ENCODE data around the gene CCL19.
"Not testable (repeated sequence)": the region's sequence is repeated elsewhere in the genome, so short reads cannot be mapped to it uniquely, and the experiment has no call there.

CCL19 gene

GRCh38 chr9:34690983-34691935, at the start of gene CCL19:
Gene CCL19, minus strand, starts transcription at chr9:34691276. Its CDS starts 137 bp downstream, at chr9:34691139.
- no peak for DNase-seq
- intact Hi-C loops (cut with DNase I): no loop called here

DNA sequence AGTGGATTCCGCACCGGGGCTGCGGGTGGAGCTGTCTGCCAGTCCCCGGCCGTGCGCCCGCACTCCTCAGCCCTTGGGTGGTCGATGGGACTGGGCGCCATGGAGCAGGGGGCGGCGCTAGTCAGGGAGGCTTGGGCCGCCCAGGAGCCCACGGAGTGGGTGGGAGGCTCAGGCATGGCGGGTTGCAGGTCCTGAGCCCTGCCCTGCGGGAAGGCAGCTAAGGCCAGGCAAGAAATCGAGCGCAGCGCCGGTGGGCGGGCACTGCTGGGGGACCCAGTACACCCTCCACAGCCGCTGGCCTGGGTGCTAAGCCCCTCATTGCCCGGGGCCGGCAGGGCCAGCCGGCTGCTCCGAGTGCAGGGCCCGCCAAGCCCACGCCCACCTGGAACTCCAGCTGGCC, 49.1 kb upstream of the CCL19 start:
- intact Hi-C loops (cut with DNase I); DNase-seq: not testable (repeated sequence)

GRCh38 chr9:34737677-34738260, 46.7 kb upstream of the CCL19 start:
- DNase-seq: no peak
- intact Hi-C loops (cut with DNase I): loop anchor here (5.0 kb wide), 1 partner anchor 170 kb away; no protein-coding TSS in a partner anchor

DNA sequence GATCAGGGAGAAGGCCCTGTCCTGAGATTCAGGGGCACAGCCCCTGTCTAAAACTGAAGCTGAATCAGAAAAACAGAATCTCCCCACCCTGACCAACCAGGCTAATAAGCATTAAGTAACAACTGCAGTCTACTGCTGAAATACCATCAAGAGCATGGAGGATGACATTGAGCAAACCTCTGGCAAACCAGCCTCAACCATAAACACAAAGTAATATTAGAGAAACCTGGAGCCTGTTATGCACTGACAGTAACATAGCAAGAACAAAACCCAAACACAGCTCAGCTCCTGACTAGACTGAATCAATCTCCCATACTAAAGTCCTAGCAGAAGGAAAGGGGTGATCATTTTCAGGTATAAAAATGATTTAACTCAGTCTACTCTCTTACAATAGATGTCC, 43.6 kb upstream of the CCL19 start:
- intact Hi-C loops (cut with DNase I): loop anchor here (5.0 kb wide), 1 partner anchor 167 kb away; no protein-coding TSS in a partner anchor
- DNase-seq: no peak

- DNase-seq: no peak
- intact Hi-C loops (cut with DNase I): no loop called here
These were observed 41.8 kb upstream of the CCL19 start for GRCh38 chr9:34732886-34733285.

- no peak for DNase-seq
- intact Hi-C loops (cut with DNase I): no loop called here
These were observed 41.4 kb upstream of the CCL19 start for GRCh38 chr9:34732478-34732877.

GRCh38 chr9:34723141-34723540, 32.1 kb upstream of the CCL19 start:
- DNase-seq: no peak
- intact Hi-C loops (cut with DNase I): no loop called here

GRCh38 chr9:34719769-34720025, 28.6 kb upstream of the CCL19 start:
- DNase-seq; intact Hi-C loops (cut with DNase I): not testable (repeated sequence)

DNA sequence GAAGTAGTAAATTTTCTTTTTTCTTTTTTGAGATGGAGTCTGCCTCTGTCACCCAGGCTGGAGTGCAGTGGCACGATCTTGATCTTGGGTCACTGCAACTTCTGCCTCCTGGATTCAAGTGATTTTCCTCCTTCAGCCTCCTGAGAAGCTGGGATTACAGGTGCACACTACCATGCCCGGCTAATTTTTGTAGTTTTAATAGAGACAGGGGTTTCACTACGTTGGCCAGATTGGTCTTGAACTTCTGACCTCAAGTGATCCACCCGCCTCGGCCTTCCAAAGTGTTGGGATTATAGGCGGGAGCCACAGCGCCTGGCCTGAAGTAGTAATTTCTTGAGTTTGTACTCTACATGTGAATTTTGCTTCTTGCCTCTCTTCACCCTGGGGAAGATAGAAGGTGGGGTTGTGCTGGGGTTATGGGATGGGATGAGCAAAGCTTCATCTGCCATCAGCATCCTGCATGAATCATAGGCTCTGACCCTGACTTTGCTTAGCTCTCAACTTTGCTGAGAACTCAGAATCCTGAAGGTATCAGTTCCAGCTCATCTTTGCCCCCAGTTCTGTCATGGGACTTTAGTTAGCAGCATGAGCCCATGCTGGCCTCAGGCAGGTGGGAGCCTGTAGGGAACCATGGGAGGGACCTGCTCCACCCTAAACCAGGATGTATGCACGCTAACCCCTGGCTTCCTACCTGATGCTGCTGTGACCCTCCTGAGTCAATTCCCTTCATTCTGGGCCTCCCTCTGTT, 28.1 kb upstream of the CCL19 start:
- no peak for DNase-seq
- intact Hi-C loops (cut with DNase I): no loop called here

DNA sequence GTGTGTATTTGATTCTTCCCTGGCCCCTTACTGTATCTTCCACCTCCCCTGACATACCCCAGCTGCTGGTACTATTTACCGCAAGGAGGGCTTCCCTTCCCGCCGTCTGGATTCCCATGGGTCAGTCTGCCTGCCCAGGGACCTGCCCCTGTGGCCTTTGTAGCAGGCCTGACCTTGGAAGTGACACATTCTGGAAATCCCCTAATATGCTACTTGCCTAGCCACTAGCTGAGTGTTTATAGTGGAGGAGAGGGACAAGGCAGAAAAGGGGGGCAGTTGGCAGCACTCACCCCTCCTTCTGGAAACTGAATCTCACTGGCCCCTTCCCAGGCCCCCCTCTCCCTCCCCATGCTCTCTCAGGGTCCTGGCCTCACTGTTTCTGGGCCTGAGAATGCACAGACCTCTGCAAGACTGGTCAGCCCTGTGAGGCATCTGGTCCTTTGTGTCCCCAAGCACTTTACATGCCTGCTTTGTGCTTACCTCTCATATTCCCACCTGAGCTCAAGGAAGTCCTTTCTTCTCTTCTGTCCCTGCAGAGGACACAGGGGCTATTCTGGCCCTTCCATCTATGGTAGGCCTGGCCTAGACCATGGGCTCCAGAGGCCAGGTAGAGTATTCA, 27.0 kb upstream of the CCL19 start:
- intact Hi-C loops (cut with DNase I): no loop called here
- no peak for DNase-seq

DNA sequence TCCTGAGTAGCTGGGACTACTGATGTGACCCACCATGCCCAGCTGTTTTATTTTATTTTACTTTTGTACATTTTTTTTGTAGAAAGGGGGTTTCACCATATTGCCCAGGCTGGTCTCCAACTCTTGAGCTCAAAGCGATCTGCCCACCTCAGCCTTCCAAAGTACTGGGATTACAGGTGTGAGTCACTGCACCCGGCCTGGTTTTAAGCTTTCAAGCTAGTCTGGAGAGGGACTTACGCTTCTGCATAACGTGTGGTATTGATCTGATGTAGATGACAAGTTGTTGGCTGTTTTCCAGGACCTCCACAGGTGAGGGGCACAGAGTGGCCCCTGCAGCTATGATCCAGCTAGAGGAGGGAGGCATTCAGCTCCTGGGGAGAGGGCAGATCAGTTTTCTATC, 25.6 kb upstream of the CCL19 start:
- intact Hi-C loops (cut with DNase I): no loop called here
- no peak for DNase-seq

DNA sequence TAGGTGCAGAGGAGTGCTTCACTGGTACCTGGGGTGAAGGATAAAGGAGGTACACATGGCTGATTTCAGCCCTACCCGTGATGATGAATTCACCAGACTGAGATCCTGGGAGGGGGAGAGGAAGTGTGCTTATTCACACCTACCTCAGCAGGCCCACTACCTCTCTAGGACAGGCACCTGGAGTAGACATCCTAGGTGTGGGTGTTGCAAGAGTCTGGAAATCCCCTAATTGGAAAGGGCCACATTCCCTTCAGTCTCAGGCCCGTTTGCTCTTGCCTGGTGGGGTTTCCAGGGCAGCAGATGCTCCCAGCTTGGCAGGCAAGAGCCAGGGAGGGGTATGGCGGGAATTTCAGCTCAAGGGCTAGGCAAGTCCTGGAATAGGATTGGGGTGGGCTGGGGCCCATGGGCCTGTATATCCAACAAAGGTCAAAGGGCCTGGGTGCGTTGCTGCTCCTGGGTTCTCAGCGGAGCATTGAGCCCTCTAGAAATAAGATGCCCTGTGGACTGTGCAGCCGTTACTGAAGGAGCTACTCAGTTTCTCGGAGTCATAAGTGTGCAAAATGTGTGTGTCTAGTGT, 24.7 kb upstream of the CCL19 start:
- intact Hi-C loops (cut with DNase I): no loop called here
- no peak for DNase-seq

GRCh38 chr9:34714007-34714406, 22.9 kb upstream of the CCL19 start:
- no peak for DNase-seq
- intact Hi-C loops (cut with DNase I): no loop called here

DNA sequence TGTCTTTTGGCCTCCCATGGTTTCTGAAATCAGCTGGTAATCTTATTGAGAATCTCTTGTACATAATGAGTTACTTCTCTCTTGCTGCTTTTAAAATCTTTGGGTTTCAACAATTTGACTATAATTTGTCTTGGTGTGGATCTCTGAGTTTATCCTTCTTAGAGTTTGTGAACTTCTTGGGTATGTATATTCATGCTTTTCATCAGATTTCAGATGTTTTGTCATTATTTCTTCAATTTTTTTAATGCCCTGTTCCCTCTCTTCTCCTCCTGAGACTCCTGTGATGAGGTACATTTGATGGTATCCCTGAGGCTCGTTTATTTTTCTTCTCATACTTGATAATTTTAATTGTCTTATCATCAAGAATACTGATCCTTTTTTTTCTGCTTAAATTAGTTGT, 21.1 kb upstream of the CCL19 start:
- DNase-seq: no peak
- intact Hi-C loops (cut with DNase I): no loop called here

DNA sequence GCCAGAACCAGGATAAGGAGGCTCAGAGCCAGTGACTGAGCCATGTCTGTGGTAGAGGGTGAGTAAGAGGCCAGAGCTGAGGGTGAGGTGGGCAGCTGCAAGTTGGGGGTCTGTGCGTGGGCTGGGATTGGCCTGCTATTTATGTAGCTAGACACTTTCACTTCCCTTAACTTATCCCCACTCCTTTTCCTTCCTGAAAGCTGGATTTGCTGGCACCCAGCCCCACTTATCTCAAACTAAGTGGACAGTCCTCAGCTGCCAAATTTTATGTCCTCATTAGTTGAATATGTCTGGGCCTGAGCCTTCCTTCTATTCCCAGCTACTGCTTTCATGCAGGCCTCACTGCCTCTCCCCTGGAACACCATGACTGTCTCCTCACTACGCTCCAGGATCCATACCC, 18.9 kb upstream of the CCL19 start, which contains the start of gene CCL21:
Gene CCL21 (minus strand): TSS at position 114 of the 400 bp plus-strand sequence. CDS start 70 bp downstream, at position 44.
- intact Hi-C loops (cut with DNase I): no loop called here
- DNase-seq: no peak

DNA sequence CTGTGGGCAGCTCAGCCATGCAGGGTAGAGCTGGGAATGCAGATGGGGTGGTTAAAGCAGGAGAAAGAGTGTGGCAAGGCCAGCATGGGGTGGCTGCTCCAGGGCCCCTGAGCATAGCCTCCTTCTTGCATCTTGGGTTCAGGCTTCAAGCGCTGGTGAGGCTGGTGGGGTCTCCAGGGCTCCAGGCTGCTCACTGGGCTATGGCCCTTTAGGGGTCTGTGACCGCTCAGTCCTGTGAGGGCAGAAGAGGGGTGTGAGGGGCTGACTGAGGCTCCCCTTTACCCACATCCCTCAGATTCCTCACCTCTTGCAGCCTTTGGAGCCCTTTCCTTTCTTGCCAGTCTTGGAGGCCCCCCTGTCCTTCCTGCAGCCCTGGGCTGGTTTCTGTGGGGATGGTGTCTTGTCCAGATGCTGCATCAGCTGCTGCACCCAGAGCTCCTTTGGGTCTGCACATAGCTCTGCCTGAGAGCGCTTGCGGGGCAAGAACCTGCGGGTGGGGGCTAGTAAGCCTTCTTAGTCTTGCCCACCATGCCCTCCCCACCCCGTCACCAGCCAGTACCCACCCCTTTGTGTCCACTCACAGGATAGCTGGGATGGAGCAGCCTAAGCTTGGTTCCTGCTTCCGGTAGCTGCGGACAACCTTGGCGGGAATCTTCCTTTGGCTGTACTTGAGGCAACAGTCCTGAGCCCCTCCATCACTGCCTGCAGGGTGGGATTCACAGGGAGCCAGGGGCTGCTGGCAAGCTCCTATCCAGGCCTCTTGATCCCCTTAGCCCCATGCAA, 18.3 kb upstream of the CCL19 start:
- intact Hi-C loops (cut with DNase I): no loop called here
- no peak for DNase-seq

- no peak for DNase-seq
- intact Hi-C loops (cut with DNase I): no loop called here
These were observed 16.1 kb upstream of the CCL19 start for GRCh38 chr9:34707130-34707529.

Data from head of caudate nucleus (tissue), 42 donors.